Hematopoietic multipotent progenitor cell treated with erythropoietin and hydrocortisone succinate and interleukin-3 and kit ligand, for 17 days (in vitro differentiated cells): ENCODE measurements around the gene GAS2L1.
A peak's percentile ranks its signal among the peaks of the same experiment; 100 is the strongest.

ENCODE experiments used
- DNase-seq: peaks from one replicate; pipeline ENCODE4 v3.0.0-alpha.2; 2015; ENCODE audit warnings: low spot score

Gene GAS2L1

DNA sequence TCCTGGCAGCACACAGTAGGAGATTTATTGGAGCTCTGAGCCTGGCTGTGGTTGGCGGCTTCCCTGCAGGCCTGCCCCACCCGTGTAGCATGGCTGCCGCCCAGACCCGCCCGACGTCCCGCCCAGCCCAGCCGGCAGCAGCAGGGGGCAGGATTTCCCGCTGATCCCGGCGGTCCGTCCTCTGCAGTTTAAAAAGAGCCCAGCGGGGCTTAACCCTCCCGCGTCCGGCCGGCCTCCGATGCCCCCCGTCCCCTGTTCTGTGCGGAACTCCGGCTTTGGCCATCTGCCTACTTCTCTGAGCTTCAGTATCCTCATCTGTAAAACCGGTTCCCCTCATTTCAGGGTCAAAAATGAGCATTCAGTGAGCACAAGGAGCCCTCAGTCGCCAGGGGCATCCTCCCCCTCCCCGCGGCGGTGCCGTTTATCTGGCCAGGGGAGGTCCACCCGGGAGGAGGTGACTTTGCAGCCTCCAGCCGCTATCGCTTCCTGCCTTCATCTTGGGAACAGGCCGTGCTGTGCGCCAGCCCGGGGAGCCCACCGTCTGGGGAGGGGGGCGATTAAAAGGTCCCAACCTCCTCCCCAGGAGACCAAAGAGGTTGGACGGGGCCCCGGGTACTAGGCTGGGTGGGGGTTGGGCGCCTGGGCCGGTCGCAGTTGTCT is at the start of gene GAS2L1:
Gene GAS2L1, plus strand, starts transcription at position 476 of the 660 bp plus-strand sequence. CDS start 1,456 bp downstream, outside the sequence.
- peak; percentile 72 for DNase-seq

DNA sequence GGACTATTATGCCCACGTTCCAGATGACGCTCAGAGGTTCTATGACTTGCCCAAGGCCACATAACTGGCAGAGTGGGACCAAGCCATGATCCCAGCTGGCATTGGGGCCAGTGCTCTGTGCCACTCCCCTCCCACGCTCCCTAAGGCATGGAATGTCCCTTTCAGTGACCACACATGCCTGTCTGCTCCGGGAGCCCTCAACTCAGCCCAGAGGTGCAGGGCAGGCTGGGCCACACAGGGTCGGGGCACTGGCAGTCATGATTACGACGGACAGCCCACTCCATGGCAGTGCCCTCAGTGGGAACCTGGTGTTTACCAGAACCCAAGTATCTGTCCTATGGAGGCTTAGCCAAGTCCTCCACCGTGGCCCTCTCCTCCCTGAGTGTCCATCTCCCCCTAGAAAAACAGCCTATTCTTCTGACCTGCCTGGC is 48.7 kb upstream of the GAS2L1 start:
- no peak for DNase-seq

DNA sequence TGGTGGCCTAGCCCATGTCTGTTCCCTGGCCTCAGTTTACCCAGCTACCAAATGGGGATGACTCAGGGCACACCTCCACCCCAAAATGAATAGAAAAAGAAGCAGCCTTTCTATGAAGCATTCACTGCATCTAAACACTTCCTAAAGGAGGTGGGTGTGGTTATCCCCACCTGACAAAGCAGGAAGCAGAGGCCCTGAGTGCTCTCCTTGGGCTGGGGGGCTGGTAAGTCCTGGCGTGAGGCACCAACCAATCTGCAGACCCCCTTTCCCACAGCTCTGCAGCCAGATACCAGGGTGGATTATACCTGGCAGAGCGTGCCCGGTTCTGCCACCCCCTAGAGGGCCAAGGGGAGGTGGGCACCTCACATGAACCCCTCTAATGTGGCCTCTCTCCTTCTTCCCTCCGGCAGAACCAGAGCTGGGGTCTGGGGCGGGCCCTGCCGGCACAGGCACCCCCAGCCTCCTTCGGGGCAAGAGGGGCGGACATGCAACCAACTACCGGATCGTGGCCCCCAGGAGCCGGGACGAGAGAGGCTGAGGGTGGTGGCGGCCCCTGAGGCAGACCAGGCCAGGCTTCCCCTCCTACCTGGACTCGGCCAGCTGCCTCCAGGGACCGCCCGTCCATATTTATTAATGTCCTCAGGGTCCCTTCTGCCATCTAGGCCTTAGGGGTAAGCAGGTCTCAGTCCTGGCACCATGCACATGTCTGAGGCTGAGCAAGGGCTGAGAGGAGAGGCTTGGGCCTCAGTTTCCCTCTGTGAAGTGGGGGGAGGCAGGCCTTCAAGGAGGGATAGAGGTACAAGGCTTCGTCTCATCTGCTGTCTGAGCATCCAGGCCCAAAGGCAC is 47.8 kb upstream of the GAS2L1 start:
- no peak for DNase-seq

- no peak for DNase-seq
Observed at GRCh38 chr22:29259253-29259899, 47.1 kb upstream of the GAS2L1 start.

DNA sequence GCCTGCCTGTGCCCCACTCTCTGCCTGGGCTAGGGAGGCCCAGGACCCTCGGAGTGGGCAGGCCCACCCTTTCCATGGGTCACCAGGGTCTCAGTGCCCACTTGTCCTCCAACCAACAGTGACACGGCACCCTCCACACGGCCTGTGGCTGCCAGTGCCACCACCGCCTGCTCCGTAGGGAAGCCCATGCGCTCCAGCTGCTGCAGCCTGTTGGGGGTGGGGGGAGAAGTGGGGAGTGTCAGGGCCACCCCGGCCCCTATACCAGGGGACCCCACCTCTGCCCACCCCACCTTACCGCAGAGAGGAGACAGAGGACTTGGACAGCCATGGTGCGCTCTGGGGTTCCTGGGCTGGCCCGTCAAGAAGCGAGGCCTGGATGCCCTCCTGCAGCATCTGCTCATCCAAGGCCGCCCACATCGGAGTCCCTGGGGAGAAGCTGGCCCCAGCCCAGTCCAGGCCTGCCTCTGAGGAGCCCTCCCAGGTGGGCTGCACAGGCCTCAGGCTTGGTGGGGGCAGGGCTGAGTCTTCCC is 46.4 kb upstream of the GAS2L1 start:
- no peak for DNase-seq

DNA sequence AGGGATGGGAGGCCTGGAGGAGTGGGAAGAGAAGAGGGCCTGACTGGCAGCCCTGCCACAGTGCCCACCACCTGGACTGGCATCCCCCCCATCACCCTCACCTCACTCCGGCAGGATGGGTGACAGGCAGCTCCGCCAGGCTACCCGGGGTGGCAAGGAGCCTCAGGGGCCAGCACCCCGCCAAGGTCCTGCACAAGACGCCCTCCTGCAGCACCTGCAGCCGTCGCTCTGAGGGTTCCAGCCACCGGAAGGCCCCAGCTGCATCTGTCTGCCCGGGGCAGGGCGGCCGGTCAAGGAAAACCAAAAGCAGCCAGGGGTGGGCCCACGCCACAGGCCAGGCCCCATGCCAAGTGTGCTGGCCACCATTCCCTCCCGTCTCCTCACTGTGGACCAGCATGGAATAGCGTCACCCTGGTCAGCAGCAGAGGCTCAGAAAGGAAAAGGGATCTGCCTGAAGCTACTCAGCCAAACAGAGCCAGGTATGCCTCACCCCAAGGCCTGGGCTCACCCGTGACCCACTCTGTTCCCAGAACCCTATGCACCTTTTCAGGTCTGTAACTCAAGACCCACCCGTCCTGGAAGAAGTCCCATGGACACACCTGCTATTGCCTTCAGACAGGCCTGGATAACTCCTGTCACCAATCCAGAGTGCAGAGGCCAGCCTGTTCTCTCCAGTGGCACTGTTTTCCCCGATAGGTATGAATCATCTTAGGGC is 45.7 kb upstream of the GAS2L1 start:
- DNase-seq, result no peak

DNA sequence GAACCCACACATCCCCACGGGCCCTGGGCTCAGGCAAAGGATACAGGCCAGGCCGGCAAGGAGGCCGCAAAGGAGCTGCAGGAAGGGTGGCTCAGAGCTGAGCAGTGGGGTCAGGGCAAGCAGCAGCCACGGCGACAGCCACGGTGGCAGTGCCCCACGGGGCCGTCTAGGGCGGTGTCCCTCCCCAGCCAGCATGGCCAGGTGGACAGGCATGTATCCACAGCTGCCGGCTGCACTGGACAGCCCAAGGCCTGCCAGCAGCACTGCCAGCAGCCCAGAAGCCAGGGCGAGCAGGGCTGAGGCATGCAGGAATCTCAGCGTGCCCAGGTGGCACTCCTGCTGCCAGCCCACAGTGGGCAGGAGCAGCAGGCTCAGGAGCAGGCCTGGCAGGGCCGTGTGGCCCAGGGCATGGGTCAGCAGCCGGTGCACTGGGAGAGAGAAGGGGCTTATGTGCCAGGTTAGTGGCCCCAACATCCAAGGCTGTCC is 42.6 kb upstream of the GAS2L1 start:
- no peak for DNase-seq

- no peak for DNase-seq
Observed at GRCh38 chr22:29265305-29265704, 41.1 kb upstream of the GAS2L1 start.

DNA sequence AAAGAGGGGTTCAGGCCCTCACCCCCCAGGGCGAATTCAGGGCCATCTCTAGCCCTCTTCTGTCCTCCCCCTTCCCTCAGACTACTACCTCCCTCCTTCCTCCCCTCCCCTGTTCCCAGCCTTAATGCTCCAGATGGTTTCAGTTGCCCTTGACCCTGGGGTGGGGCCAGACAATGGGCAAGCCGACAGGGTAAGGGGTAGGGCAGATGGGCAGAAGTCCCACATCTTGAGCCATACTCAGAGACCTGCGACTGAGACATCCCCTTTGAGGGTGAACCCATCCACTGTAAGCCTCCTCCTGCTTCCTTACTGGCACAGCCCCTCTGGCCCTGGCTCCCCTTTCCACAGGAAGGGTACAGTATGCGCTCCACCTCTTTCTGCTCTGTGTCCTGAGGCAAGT is 40.5 kb upstream of the GAS2L1 start:
- DNase-seq, result no peak

- peak; percentile 22 for DNase-seq
Observed at GRCh38 chr22:29266564-29267461, 39.6 kb upstream of the GAS2L1 start.

- DNase-seq, result no peak
Observed at GRCh38 chr22:29267462-29267857, 39.0 kb upstream of the GAS2L1 start.

DNA sequence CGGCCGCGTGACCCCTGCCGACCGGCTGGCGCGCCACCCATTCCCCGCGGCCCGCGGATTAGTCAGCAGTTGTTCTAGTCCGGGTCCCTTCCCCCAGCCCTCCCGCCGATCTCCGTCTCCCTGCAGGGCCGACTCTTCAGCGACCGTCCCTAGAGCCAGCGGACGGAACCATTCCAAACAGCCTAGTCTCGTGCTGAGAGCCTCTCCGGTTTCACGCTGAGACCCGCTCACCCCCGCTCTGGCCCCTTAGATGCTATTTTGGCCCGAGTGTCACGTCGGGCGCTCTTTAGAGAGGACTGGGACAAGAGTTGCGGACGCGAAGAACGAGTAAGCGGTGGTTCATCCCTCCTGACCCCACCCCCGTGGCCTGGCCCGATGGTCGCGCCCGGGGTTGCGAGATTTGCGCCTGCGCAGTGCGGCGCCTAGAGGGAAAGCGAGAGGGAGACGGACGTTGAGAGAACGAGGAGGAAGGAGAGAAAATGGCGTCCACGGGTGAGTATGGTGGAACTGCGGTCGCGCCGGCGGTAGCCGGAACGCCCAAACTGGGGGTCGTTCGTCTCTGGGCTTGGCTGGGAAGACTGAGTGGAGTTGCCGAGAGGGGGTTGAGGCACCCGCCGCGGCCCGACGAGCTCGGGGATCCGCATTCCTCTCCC is 38.5 kb upstream of the GAS2L1 start, which contains the start of the genes EWSR1 and RHBDD3:
Gene EWSR1, plus strand, starts transcription at position 411 of the 653 bp plus-strand sequence. Its CDS starts 69 bp downstream, at position 480.
Gene RHBDD3, minus strand, starts transcription at position 124 of the 653 bp plus-strand sequence. CDS start 2,355 bp downstream, outside the sequence.
- DNase-seq, result peak; percentile 98

DNA sequence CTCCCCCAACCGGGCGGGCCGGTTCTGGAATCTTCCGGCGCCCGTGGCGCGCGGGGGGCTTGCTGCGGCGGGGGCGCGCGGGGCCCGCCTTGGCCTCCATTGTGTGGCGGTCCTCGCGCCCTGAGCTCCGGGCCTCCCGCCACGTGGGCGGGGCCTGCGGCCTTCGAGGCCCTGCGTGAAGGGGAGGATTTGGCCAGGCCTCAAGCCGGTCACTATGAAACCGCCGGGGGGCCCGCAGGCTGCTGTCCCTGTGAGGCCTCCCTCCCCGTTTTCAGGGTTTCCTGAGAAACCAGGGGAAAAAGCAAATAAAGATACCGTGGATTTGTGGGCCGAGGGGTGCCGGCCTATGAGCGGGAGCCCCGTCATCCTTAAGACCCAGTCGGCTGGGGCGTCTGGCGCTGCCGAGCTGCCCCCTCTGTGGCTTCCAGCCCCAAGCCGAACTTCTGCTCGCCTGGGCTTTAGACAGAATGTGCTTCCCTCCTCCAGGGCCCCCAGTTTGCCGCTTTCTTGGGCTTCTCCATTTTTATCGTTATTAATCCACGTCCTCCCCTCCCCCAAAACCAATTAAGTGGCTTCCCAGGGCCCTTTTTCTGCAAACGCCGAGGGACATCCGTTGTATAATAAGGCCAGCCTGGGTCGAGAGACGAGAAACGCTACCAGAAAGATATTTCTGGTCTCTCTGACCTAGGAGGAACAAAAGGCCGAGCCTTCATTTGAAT is 37.8 kb upstream of the GAS2L1 start:
- peak; percentile 77 for DNase-seq

- no peak for DNase-seq
Observed at GRCh38 chr22:29269230-29269604, 37.2 kb upstream of the GAS2L1 start.

GRCh38 chr22:29269731-29270474 is 36.5 kb upstream of the GAS2L1 start:
- DNase-seq, result no peak

GRCh38 chr22:29270475-29271271 is 35.8 kb upstream of the GAS2L1 start:
- DNase-seq, result peak; percentile 48

DNA sequence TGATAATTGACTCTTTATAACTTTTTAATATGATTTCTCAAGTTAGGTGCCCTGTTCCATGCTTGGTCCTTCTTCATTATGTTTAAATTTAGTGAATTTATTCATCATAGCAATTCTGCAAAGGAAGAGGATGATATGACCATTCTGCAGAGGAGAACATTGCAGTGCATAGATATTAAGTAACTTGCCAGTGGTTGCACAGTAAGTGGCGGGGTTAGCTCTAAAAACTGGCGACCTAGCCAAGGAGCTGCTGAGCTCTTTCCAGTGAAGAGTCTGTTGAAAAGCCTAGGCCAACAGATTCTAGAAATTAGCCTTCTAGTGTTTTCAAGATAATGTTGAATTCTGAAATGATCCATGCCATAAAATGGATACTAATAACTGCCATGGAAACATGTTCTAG is 33.8 kb upstream of the GAS2L1 start:
- no peak for DNase-seq

- DNase-seq, result no peak
Observed at GRCh38 chr22:29275167-29275566, 31.3 kb upstream of the GAS2L1 start.
